Kidney (tissue), 14 donors: ENCODE measurements around the gene KCNQ1. TPM values are rescaled to one million over a fixed set of nuclear protein-coding genes. Genes with fewer than 3 reads are reported as not detected.

Source experiments
- DNase-seq, 5 donors: peaks; one replicate each; pipeline ENCODE4 v3.0.0-alpha.2; 2013 to 2020
- FAIRE-seq: peaks from 2 replicates; lab custom pipeline; 2012; peaks lifted over from hg19 to GRCh38; lab: Jason Lieb, UNC
- H3K27ac ChIP-seq, 2 donors: one replicate each; pipeline ENCODE4 v1.7.0; 2013; ENCODE audit warnings: low read depth in 2 of 2, low read length in 2 of 2, inconsistent platforms in 1 of 2
- H3K27me3 ChIP-seq: one replicate; pipeline ENCODE4 v1.7.1; 2013; ENCODE audit warnings: low read length, inconsistent platforms; ENCODE audit not compliant: control insufficient read depth, insufficient read depth
- H3K36me3 ChIP-seq, 3 donors: one replicate each; pipeline versions ENCODE4 v1.7.0 to v1.7.1; 2013; ENCODE audit warnings: low read length in 3 of 3, control low read depth in 1 of 3, inconsistent platforms in 1 of 3; ENCODE audit not compliant: insufficient read depth in 3 of 3, control insufficient read depth in 2 of 3
- H3K4me1 ChIP-seq, 3 donors: one replicate each; pipeline versions ENCODE4 v1.7.0 to v1.7.1; 2013; ENCODE audit warnings: low read length in 3 of 3, inconsistent platforms in 1 of 3, low read depth in 1 of 3; ENCODE audit not compliant: control insufficient read depth in 2 of 3, insufficient read depth in 2 of 3
- H3K4me3 ChIP-seq, 3 donors: one replicate each; pipeline versions ENCODE4 v1.7.0 to v1.8.1; 2013; ENCODE audit warnings: low read length in 3 of 3, control low read depth in 1 of 3, inconsistent platforms in 1 of 3
- H3K9ac ChIP-seq, 3 donors: one replicate each; pipeline versions ENCODE4 v1.7.0 to v1.7.1; 2013; ENCODE audit warnings: low read length in 3 of 3, control low read depth in 1 of 3, inconsistent platforms in 1 of 3
- H3K9me3 ChIP-seq, 3 donors: one replicate each; pipeline versions ENCODE4 v1.7.0 to v1.7.1; 2013; ENCODE audit warnings: low read length in 3 of 3, control low read depth in 1 of 3, inconsistent platforms in 1 of 3; ENCODE audit not compliant: control insufficient read depth in 2 of 3, insufficient read depth in 1 of 3
- intact Hi-C: fragments of 100-400 bp; cut with DNase I; formaldehyde crosslinking; loops from one replicate; pipeline ENCODE4 v1.11.1; 2022
- polyA plus RNA-seq: library from polyadenylated mRNA; stranded (reverse); fragments of 350-450 nt; fragmentation: Illumina TruSeq; extraction: RNeasy Lipid Tissue Mini Kit (QIAGEN cat#74804); gene quantifications from one replicate; pipeline ENCODE4 v1.2.3, GENCODE V29; 2014; ENCODE audit warnings: low read depth, low replicate concordance; ENCODE audit not compliant: insufficient read depth
- total RNA-seq: library from RNA; stranded (reverse); fragmentation: NEBNext Ultra II Directional; extraction: Animal tissue kit (Norgen Biotek cat#: 25700); gene quantifications from one replicate; pipeline ENCODE4 v1.2.1, GENCODE V29; 2021
- TF ChIP-seq, protein P1 (sequence below): IDR thresholded peaks from 3 replicates; pipeline ENCODE4 v1.5.1; 2012; ENCODE audit warnings: mild to moderate bottlenecking, moderate library complexity, borderline replicate concordance; ENCODE audit not compliant: insufficient read depth; ENCODE audit errors: extremely low read depth
- donor health status: control.
- donor health status: control.
- donor health status: control.
- donor health status: control.
- donor health status: control.
- donor health status: DM: yes; HTN: yes; CAD: no.
- donor health status: Normal renal cell carcinoma (clear cell type).

The KCNQ1 gene
- total and polyA plus RNA-seq, 2 donors from 2014 or later: 45.5 to 49.4 TPM

DNA sequence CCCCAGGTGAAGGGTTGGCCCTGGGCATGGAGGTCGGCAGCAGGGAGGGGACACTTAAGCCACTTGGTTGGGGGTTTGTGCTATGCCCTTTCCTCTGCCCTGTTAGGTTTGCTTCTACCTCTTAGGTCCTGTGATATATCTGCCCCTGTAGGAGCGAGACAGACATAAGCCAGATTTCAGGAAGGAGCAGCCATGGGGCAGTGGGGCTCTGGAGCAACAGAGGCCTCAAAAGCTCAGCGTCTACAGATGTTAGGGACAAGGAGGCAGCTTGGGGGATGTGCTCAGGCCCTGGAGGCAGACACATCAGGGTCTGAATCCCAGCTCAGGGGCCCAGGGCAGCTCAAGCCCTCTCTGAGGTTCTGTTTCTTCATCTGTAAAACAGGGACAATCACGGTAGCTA lies 282.2 kb downstream of the KCNQ1 start:
- TF ChIP-seq, protein P1, sequence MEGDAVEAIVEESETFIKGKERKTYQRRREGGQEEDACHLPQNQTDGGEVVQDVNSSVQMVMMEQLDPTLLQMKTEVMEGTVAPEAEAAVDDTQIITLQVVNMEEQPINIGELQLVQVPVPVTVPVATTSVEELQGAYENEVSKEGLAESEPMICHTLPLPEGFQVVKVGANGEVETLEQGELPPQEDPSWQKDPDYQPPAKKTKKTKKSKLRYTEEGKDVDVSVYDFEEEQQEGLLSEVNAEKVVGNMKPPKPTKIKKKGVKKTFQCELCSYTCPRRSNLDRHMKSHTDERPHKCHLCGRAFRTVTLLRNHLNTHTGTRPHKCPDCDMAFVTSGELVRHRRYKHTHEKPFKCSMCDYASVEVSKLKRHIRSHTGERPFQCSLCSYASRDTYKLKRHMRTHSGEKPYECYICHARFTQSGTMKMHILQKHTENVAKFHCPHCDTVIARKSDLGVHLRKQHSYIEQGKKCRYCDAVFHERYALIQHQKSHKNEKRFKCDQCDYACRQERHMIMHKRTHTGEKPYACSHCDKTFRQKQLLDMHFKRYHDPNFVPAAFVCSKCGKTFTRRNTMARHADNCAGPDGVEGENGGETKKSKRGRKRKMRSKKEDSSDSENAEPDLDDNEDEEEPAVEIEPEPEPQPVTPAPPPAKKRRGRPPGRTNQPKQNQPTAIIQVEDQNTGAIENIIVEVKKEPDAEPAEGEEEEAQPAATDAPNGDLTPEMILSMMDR: no peak
- FAIRE-seq: no peak
- Histone ChIP-seq H3K36me3 (no peaks in the 10 kb centered on the region), H3K27me3 (no peaks in the 10 kb centered on the region), H3K4me3 (no peak overlapping the region), H3K27ac (no peak overlapping the region), H3K9me3 (no peaks in the 10 kb centered on the region), H3K4me1 (peaks cover 0 to 36% (median 24%) of the 10 kb centered on the region in 3 donors), H3K9ac (no peak overlapping the region)
- intact Hi-C loops: no loop called here
- no peak for DNase-seq

DNA sequence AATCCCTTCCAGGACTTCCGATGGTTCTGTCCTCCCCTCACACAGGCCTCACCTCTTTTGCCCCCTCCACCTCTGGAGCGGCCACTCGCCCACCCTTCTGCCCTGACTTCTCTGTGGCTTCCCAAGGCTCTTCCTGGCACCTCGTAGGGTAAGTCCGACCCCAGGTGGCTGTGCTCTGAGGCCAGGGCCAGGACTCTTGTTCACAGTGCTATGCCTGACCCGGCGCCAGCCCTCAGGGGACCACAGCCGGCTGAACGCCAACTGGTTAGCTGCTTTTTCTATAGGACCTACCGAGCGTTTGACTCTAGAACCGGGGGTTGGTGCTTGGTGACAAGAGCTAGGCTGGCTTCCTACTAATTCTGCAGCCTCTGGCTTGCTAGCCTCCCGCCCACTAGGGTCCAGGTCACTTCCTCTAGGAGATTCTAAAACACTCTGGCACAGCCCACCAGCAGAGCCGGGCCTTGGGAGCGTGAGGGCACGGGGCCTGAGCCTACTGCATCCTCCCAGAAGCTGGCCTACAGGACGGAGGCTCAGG lies 283.4 kb downstream of the KCNQ1 start:
- TF ChIP-seq, protein P1: no peak
- intact Hi-C loops: no loop called here
- Histone ChIP-seq H3K27ac (no peak overlapping the region), H3K9me3 (no peaks in the 10 kb centered on the region), H3K27me3 (no peaks in the 10 kb centered on the region), H3K9ac (no peak overlapping the region), H3K4me1 (peaks cover 0 to 36% (median 24%) of the 10 kb centered on the region in 3 donors), H3K36me3 (no peaks in the 10 kb centered on the region), H3K4me3 (no peak overlapping the region)
- DNase-seq (no peak), FAIRE-seq (no peak)

DNA sequence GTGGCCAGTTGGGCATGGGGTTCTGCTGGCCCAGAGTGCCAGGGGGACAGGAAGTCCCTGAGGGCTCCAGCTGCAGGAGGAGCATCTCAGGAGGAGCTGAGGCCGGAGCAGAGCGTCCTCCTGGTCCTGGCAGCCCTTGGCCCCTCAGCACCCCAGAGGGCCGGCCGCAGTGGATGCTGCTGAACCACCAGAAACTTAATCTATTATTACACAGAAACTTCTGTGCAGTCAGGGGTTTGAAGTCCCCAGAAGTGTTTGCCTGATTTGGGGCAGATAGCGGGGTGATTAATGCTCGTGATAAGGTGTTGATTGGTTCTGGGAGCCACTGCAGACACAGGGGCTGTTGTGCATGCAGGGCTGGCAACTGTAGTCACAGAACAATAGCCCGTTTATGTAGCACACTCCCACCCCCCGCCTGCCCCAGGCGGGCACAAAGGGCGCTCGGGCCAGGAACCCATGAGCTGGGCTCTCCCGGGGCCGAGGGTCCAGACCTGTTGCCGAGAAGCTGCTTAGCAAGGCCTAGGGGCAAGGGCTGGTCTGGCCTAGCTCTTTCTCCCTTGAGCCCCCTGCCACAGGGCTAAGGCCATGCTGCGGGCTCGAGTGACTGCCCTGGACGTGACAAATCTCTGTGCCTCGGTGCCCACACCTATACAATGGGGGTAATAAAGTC lies 284.0 kb downstream of the KCNQ1 start:
- intact Hi-C loops: no loop called here
- Histone ChIP-seq H3K4me3 (no peak overlapping the region), H3K9me3 (no peaks in the 10 kb centered on the region), H3K36me3 (no peaks in the 10 kb centered on the region), H3K9ac (no peak overlapping the region), H3K27me3 (no peaks in the 10 kb centered on the region), H3K27ac (no peak overlapping the region), H3K4me1 (peaks cover 0 to 36% (median 24%) of the 10 kb centered on the region in 3 donors)
- TF ChIP-seq, protein P1: no peak
- FAIRE-seq: no peak
- no peak for DNase-seq
